ENCODE results near the gene KCNAB2.

The KCNAB2 gene

DNA sequence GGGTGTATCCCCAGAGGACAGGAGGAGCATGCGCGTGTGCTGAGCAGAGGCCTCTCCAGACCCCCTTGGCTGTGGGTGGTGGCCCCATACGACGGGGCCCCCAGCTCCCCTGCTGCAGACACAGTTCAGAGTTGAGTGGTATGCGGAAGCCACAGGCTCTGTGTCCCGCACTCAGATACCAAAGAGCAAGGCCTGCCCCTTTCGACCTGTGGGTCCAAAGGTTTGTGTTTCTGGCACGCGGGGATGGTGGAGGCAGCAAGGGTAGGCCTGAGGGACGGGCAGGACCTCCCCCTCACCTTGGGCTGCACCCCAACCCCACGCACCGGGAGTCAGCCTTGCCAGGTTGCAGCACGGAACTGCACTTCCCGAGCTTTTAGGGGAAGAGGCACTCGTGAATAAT is at the start of gene KCNAB2:
TSS of gene KCNAB2 (plus strand) at position 328 of the 400 bp plus-strand sequence. CDS start 5,649 bp downstream, outside the sequence.
- Histone ChIP-seq H4K20me1 (ENCODE audit: insufficient read depth, low read length) (peaks cover 47% of the 10 kb centered on the region), H3K9me3 (ENCODE audit: insufficient read depth, low read length) (no peaks in the 10 kb centered on the region), H3K27ac (ENCODE audit: low read length) (no peak within 1 kb of the TSS), H3K79me2 (ENCODE audit: low read length) (no peaks in the 10 kb centered on the region; the same call in 1 of the 2 replicates), H3K4me3 (ENCODE audit: low read length) (no peak within 1 kb of the TSS), H3K36me3 (replicated peaks; ENCODE audit: low read depth, low read length) (peaks cover 3% of the 10 kb centered on the region), H3K9ac (ENCODE audit: low read length) (no peak within 1 kb of the TSS), H2AFZ (ENCODE audit: low read depth, low read length) (no peak within 1 kb of the TSS), H3K4me1 (ENCODE audit: low read length) (no peaks in the 10 kb centered on the region), H3K4me2 (ENCODE audit: low read length) (no peak within 1 kb of the TSS), H3K27me3 (ENCODE audit: low read depth, low read length) (no peaks in the 10 kb centered on the region)
- TF ChIP-seq EZH2phosphoT487 (IDR thresholded peaks at IDR 0.05; ENCODE audit: low read depth) = no peak
- TF ChIP-seq, protein P1, sequence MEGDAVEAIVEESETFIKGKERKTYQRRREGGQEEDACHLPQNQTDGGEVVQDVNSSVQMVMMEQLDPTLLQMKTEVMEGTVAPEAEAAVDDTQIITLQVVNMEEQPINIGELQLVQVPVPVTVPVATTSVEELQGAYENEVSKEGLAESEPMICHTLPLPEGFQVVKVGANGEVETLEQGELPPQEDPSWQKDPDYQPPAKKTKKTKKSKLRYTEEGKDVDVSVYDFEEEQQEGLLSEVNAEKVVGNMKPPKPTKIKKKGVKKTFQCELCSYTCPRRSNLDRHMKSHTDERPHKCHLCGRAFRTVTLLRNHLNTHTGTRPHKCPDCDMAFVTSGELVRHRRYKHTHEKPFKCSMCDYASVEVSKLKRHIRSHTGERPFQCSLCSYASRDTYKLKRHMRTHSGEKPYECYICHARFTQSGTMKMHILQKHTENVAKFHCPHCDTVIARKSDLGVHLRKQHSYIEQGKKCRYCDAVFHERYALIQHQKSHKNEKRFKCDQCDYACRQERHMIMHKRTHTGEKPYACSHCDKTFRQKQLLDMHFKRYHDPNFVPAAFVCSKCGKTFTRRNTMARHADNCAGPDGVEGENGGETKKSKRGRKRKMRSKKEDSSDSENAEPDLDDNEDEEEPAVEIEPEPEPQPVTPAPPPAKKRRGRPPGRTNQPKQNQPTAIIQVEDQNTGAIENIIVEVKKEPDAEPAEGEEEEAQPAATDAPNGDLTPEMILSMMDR (IDR thresholded peaks at IDR 0.05; ENCODE audit: low read depth, low read length) = no peak

DNA sequence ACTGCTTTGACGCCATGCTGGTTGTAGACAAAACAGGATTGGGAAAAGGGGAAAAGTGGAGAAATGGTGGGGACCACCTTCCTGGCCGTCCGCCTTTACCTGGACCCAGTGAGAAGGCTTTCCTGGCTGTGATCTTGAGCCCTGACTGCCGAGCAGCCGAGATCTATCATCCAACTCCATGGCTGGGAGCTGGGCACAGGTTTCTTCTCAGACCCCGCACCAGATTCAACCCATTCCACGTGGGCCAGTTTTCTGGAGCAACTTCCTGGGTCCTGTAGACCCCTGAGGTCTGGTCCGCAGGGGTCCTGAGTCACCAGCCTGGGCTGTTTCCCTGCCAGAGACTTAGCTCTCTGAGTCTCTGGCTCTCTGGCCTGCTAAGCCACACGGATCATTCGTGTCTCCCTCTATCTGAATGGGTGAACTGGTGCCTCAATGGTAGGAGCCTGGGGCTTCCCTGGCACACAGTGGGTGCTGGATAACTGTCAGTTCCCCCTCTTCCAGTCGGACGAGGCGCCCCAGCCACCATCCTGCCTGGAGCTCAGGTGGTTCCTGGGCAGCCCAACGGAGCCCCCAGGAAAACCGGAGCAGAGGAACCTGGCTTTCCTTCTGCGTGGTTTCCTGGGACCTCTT is 48.9 kb upstream of the KCNAB2 start:
- TF ChIP-seq, protein P1 (IDR thresholded peaks at IDR 0.05; ENCODE audit: low read depth, low read length) = no peak
- TF ChIP-seq EZH2phosphoT487 (IDR thresholded peaks at IDR 0.05; ENCODE audit: low read depth) = no peak
- Histone ChIP-seq H3K27ac (ENCODE audit: low read length) (no peak overlapping the region), H3K27me3 (ENCODE audit: low read depth, low read length) (no peaks in the 10 kb centered on the region), H3K9ac (ENCODE audit: low read length) (no peak overlapping the region), H3K36me3 (replicated peaks; ENCODE audit: low read depth, low read length) (no peaks in the 10 kb centered on the region), H3K4me1 (ENCODE audit: low read length) (peaks cover 16% of the 10 kb centered on the region), H2AFZ (ENCODE audit: low read depth, low read length) (no peak overlapping the region), H3K4me2 (ENCODE audit: low read length) (no peak overlapping the region), H4K20me1 (ENCODE audit: insufficient read depth, low read length) (peaks cover 6% of the 10 kb centered on the region; the same call in 1 of the 2 replicates), H3K4me3 (ENCODE audit: low read length) (no peak overlapping the region), H3K79me2 (ENCODE audit: low read length) (peaks cover 20% of the 10 kb centered on the region), H3K9me3 (ENCODE audit: insufficient read depth, low read length) (no peaks in the 10 kb centered on the region)

DNA sequence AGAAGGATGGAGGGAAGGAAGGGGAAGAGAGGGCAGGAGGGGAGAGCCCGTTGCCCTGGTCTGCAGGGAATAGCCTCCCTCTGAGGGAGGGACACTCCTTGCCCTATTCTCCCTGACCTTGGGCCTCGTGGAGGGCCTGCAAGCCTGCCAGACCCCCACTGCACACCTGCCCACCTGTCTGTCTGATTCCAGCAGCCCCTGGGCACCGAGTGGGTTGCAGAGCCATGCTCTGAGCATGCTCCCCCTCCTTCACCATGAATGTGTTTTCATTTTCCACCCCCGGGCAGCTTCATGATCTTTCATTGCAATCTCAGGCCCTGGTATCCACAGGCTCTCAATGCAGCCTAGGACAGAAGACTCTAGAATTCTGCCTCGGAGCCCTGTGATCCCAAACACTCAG is 48.4 kb upstream of the KCNAB2 start:
- no peaks in the 10 kb centered on the region for H3K36me3 ChIP-seq (replicated peaks; ENCODE audit: low read depth, low read length)
- no peak overlapping the region for H3K27ac ChIP-seq (ENCODE audit: low read length)
- no peak overlapping the region for H3K4me2 ChIP-seq (ENCODE audit: low read length)
- H3K4me3 ChIP-seq (ENCODE audit: low read length) = no peak overlapping the region
- no peak overlapping the region for H3K9ac ChIP-seq (ENCODE audit: low read length)
- H3K9me3 ChIP-seq (ENCODE audit: insufficient read depth, low read length) = no peaks in the 10 kb centered on the region
- H2AFZ ChIP-seq (ENCODE audit: low read depth, low read length) = no peak overlapping the region
- H4K20me1 ChIP-seq (ENCODE audit: insufficient read depth, low read length) = peaks cover 7% of the 10 kb centered on the region; the same call in 1 of the 2 replicates
- H3K27me3 ChIP-seq (ENCODE audit: low read depth, low read length) = no peaks in the 10 kb centered on the region
- no peak for TF ChIP-seq EZH2phosphoT487 (IDR thresholded peaks at IDR 0.05; ENCODE audit: low read depth)
- TF ChIP-seq, protein P1 (IDR thresholded peaks at IDR 0.05; ENCODE audit: low read depth, low read length) = no peak
- H3K4me1 ChIP-seq (ENCODE audit: low read length) = peaks cover 21% of the 10 kb centered on the region
- H3K79me2 ChIP-seq (ENCODE audit: low read length) = peaks cover 20% of the 10 kb centered on the region

DNA sequence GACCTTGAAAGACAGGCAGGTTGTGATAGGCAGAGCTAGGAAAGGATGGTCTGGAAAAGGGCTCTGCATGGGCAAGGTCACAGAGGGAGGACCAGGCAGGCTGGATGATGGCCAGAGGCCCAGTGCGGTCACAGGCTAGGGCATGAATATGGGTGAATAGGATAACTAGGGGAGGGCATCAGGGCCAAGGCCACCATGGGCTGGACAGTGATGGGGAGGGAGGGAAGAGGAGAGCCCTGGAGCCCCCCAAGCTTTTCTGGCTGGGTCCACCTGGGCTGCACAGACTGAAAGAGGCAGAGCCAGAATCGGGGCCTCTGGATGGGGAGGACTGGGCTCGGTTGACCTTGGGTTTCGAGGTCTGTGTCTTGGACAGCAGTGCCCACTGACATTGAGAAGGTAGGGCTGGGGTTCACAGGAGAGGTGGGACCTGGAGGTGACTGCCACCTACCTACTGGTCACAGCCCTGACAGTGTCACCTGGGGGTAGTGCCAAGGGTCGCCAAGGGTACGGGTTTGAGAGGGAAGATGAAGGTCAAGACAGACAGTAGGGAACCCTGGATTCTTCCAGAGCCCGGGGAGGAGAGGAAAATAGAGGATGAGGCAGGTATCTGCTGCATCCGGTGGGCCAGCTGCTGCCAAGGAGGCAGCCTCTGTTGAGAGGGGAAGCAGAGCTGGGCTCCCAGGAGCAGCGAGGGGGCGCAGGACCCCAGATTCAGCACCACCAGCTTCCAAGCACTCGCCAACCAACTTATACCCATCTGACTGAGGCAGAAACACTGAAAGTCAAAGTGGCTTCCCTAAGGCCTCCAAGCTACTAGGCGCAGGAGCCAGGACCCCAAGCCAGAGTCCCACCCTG is 47.4 kb upstream of the KCNAB2 start:
- Histone ChIP-seq H3K36me3 (replicated peaks; ENCODE audit: low read depth, low read length) (no peaks in the 10 kb centered on the region), H3K4me3 (ENCODE audit: low read length) (no peak overlapping the region), H2AFZ (ENCODE audit: low read depth, low read length) (no peak overlapping the region), H4K20me1 (ENCODE audit: insufficient read depth, low read length) (peaks cover 12% of the 10 kb centered on the region; the same call in 1 of the 2 replicates), H3K9me3 (ENCODE audit: insufficient read depth, low read length) (no peaks in the 10 kb centered on the region), H3K27ac (ENCODE audit: low read length) (no peak overlapping the region), H3K4me1 (ENCODE audit: low read length) (peaks cover 24% of the 10 kb centered on the region), H3K79me2 (ENCODE audit: low read length) (peaks cover 20% of the 10 kb centered on the region), H3K27me3 (ENCODE audit: low read depth, low read length) (no peaks in the 10 kb centered on the region), H3K4me2 (ENCODE audit: low read length) (no peak overlapping the region), H3K9ac (ENCODE audit: low read length) (no peak overlapping the region)
- TF ChIP-seq, protein P1 (IDR thresholded peaks at IDR 0.05; ENCODE audit: low read depth, low read length) = no peak
- TF ChIP-seq EZH2phosphoT487 (IDR thresholded peaks at IDR 0.05; ENCODE audit: low read depth) = no peak

All from OCI-LY3 (cell line).